COLO668 (cell line): ENCODE data around the gene TNP2.

Experiments used
- DNase-seq: peaks from one replicate; lab custom pipeline; 2025; ENCODE audit not compliant: unreplicated experiment; lab: John Stamatoyannopoulos, UW

The TNP2 gene

DNA sequence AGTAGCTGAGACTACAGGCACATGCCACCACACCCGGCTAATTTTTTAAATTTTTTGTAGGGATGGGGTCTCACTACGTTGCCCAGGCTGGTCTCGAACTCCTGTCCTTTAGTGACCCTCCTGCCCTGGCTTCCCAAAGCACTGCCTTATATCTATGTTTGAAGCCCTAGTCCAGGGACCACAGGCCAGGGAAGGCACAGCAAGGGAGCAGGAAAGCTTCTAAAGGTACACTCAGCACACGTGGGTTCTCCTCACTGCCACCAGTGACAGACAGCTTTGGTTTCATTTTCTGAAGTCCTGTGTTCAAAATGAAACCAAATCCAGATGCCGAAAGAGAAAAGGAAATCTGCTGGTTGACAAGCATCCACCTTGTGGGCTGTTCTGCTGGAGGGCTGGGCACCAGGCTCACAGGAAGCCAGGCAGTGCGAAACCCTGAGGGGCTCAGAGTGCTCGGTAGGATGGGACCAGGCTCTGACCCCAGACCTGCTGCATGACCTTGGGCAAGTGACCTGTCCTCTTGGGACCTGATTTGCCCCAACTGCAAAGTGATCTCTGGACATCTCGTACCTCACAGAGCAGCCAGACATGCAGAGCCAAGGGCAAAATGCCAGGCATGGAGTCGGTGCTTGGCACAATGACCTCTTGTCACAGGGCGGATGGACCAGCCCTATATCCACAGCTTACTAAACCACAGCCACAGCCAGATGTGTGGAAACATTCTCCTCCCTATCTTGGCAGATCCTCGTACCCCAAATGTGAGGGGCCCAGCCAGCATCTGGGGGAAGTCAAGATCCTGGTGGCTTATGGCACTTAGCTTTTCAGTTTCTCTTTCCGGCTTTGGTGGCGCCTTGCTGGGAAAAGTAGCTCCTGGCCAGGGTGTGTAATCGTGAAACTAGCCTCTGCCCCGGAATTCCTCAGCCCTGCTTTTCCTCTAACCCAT, 10.3 kb downstream of the TNP2 start:
- DNase-seq, result no peak

DNA sequence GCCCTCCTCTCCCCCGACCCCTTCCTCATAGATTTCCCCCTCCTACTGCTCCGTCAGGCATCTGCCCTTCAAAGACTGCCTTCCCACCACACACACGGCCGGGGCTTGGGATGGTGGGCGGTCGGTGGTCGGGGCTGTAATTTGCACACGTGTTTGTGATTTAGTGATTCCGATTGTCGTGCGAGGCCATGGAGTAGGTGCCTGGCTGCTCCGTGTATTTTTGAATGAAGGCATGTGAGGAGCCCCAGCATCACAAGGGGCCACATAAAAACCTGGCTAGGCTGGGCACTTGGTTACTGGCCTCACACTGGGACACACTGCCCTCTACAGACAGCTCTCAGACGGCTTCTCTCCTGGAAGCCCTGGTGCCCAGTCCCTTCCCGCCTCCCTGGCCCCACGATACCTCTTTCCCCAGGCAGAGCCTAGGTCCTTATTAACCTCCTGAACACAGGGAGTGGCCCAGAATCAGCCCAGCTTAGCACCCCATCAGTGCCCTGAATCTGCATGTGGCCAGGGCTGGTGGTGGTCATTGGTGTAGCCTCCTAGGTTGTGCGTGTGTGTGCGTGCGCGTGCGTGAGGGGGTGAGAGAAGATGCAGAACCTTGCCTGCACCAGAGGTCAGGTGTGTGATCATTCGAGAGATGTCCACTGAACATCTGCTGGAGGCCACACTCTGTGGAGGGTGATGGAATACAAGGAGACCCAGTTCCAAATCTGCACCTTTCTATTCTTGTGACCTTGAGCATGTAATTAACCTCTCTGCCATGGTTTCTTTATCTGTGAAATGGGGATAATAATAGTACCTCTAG, 11.8 kb downstream of the TNP2 start:
- DNase-seq, result peak; percentile 79

DNA sequence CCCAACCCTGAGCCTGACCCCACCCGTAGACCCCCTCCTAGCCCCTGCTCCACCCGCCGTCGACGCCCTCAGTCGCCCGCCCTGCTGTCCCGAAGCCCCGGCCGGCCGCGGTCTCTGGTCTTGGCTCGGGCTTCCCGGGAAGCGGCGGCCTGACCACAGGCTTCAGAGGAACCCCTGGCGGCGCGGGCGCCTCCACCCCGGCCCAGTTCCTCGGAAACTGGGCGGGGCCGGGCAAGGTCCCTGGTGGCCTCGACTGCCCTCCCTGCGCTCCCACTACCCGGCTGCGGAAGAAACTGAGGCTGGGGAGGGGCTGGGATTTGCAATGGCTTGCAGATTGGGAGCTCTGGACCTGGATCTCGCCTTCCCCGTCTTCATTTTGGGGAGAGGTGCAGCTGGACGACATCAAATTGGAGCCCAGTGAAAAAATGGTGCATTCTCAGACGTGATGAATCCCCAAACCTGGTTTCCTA, 12.4 kb downstream of the TNP2 start:
- DNase-seq, result peak; percentile 57

DNA sequence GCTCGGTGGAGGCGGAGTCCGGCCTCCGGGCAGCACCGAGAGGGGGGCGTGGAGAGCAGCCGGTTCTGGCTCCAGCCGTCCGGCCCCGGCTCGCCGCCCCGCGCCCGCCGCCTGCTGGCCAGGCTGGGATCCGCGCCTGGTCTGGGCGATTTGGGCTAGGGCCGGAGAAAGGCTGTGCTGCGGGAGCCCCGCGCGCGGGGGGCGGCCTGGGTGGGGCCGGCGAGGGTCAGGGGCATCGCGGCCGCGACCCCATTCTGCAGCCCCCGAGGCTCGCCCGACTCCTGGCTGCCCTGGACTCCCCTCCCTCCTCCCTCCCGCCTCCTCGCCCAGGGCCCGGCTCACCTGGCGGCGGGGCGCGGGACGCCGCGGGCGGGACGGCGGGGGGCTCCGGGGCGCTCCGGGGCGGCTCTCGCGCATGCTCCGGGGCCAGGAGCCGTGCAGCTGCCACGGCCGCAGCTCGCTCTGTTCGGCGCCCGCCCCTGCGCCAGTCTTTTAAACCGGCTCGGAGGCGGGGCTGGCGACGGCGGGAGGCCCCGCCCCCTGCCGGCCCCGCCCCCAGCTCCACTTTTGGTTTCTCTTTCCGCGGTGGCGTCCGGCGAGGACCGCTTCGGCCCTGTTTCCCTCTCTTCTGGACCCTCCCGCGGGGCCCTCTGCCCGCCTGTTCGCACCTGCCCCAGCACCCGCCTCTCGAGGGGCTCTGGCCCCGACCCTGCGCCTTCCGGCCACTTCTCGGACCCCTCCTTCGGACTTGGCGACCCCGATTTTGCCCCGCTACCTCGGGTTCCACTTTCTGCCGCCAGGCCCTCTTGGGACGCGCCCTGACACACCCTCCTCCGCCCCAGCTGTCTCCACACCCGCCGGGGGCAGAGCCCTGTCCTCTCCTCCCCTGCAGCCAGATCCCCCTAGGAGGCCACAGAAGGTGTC, 13.1 kb downstream of the TNP2 start, which contains the start of gene SOCS1:
Gene SOCS1, minus strand, starts transcription at position 468 of the 924 bp plus-strand sequence. CDS start 726 bp downstream, outside the sequence.
- peak; percentile 89 for DNase-seq

DNA sequence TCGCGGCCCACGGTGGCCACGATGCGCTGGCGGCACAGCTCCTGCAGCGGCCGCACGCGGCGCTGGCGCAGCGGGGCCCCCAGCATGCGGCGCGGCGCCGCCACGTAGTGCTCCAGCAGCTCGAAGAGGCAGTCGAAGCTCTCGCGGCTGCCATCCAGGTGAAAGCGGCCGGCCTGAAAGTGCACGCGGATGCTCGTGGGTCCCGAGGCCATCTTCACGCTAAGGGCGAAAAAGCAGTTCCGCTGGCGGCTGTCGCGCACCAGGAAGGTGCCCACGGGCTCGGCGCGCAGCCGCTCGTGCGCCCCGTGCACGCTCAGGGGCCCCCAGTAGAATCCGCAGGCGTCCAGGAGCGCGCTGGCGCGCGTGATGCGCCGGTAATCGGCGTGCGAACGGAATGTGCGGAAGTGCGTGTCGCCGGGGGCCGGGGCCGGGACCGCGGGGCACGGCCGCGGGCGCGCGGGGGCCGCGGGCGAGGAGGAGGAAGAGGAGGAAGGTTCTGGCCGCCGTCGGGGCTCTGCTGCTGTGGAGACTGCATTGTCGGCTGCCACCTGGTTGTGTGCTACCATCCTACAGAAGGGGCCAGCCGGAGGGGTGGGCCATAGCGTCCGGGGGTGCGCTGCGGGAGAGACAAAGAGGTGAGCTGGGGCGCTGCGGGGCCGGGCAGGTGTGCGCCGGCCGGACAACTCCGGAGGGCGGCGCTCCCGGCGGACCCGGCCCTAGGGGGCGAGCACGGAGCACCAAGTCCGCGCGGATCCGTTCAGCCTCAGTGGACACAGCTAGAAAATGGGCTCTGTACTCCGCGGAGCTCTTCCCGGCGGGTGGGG, 14.0 kb downstream of the TNP2 start:
- peak; percentile 82 for DNase-seq

DNA sequence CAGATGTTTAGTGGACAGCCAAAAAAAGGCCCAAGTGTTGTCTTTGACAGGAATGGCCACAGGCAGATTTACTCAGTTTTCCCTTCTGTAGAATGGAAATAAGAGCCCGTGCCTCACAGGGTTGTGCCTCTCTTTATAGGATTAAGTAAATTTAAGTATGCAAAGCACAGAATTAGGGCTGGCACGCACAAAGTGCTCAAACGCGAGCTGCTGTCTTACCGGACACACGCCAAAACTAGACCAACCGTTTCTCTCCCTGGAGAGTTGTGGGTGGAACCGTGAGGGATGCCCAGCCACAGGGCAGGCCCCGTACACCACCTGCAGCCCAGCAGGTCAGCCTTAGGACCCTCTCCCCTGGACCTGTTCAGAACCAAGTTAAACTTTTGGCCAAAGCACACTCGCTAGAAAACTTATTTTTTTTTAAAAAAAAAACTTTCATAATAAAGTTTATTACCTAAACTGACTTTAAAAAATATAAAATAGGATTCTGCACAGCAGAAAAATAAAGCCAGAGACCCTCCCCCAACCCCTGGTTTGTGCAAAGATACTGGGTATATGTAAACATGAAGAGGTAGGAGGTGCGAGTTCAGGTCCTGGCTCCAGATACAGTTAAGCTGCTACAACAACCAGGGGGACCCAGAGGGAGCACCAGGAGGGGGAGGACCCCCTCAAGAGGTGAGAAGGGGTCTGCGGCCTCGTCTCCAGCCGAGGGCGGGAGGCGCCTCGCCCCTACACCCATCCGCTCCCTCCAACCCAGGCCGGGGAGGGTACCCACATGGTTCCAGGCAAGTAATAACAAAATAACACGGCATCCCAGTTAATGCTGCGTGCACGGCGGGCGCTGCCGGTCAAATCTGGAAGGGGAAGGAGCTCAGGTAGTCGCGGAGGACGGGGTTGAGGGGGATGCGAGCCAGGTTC, 14.9 kb downstream of the TNP2 start:
- no peak for DNase-seq

DNA sequence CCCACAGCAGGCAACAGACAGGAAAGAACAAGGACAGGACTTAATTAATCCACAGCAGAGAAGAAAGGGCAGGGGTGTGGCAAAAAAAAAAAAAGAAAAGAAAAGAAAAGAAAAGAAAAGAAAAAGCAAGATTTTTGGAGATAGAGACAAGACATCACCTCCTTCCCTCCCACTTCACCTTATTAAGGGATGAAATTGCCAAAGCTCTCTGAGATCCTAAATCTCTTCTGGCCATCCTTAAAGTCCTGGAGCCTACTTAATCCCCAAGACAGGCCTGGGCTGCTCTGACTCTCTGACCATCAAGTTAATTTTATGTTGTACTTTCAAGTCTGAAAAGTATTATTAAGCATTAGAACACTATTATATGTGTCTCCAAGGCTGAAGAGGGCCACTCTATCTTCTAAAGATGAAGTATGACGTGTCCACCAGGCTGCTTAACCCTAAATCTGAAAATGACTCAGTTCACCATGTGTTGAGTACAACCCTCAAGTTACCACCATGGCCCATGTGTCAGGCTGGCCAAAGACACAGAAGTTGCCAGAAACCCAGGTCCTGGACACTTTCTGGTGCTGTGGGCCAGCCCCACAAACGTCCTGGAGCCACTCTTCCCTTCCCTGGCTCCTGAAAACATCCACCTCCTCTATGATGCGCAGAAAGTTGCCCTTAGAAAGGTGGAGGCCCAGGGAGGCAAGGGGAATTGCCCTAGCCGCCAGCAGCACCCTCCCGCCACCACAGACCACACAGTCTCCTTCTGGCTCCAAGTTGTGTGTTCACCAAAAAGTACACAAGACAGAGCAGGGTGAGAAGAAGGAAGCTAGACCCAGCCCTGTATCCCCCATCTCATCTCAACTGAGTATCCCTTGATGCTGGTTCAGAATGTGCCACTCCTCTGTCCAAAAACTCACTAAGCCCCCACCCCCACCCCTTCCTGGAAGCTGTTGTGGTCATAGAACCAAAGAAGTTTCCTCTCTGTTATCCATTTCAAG, 15.8 kb downstream of the TNP2 start:
- DNase-seq, result no peak

DNA sequence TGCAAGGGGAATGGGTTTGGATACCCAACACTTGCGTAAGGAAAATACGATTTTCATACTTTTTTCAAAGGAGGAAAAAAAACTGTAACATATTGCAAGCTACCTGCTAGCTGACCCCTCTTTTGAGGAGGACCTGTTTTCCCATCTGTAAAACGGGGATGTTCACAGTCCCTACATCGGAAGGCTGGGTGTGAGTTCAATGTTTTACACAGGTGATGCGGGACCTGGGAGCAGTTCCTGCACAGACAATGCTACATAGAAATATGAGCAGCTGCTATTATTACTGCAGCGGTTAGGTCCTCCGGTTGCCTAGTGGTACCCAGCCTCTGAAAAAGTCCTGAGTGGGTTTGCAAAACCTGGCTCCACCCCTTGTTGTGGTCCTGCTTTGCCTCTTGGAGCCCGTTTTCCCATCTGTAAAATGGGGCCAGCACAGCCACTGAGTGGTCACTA, 16.6 kb downstream of the TNP2 start:
- DNase-seq, result no peak

DNA sequence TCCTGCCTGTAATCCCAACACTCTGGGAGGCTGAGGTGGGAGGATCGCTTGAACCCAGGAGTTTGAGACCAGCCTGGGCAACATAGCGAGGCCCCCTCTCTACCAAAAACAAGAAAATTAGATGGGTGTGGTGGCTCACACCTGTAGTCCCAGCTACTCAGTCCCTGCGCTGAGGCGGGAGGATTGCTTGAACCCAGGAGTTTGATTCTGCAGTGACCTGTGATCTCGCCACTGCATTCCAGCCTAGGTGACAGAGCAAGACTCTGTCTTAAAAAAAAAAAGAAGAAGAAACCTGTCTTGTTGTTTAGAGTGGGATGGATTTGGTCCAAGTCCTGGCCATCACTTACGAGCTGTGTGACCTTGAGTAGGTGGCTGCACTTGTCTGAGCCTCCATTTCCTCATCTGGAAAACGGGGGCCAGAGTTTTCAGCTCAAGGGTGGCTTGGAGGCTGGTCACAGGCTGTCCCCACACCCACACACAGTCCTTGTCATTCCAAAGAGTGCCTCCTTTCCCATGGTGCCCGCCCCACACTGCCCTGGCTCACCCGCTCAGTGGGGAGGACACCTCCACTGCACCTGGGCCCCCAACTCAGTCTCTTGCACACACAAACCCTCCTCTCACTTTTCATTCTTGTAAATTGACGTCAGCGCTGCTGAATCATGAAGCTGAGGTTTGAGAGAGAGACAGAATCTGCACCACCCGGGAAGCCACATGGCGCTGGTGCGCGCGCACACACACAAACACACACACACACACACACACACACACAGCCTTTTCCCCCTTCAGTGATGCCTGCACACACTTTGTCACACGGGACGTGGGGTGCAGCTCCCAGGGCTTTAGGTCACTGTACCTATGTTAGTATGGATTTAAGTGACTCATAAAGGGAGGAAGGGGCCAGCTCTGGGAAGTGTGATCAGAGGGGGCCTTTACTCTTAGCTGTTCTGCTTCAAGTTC, 17.3 kb downstream of the TNP2 start:
- no peak for DNase-seq

DNA sequence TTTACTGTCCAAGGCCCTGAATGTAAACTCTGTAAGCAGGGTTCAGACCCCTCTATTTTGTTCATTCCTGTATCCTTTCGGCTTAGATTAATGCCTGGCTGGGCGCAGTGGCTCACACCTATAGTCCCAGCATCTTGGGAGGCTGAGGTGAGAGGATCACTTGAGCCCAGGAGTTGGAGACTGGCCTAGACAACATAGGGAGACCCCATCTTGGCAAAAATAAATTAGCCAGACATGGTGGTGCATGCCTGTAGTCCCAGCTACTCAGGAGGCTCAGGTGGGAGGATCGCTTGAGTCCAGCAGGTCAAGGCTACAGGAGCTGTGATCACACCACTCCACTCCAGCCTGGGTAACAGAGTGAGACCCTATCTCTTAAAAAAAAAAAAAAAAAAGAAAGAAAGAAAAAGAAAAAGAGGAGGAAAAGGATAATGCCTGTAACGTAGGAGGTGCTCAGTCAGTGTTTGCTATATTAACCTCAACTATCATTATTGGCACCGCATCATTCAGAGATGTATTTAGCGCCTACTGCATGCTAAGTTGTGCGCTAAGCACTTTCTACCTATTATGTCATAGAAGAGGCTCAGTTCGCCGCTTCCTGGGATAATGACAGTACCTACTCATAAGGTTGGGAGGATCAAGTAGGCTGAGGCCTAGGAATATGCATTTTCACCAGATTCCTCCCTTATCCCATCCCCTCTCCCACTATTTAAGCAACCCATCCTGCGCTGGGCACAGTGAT, 18.2 kb downstream of the TNP2 start:
- DNase-seq, result no peak

DNA sequence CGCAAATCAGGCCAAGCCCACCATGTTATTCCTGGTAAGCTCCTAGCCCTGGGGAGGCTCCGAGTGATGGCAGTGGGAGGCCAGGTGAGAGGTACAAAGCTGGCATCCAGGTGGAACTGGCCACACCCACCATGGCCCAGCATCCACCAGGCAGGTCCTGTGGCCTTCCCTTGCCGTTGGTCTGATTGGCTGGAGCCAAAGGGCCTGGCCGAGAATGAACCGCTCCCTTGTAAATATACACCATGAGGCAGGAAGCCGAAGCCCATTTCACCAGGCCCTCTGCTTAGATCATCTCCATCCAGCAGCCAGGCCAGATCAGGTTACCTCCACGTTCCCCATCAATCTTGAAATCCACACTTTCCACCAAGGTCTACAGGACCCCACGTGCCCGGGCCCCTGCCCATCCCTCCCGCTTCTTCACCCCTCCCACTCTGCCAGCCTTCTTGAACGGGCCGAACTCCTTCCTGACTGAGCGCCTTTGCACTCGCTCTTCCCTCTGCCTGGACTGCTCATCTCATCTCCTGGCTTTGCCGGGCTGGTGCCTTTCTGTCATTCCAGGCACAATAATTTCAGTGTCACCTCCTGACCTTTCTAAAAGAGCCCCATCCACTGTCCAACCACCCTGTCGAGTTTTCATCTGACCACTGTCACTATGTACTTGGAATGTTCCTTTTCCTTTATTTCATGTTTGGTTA, 18.9 kb downstream of the TNP2 start:
- peak; percentile 80 for DNase-seq

DNA sequence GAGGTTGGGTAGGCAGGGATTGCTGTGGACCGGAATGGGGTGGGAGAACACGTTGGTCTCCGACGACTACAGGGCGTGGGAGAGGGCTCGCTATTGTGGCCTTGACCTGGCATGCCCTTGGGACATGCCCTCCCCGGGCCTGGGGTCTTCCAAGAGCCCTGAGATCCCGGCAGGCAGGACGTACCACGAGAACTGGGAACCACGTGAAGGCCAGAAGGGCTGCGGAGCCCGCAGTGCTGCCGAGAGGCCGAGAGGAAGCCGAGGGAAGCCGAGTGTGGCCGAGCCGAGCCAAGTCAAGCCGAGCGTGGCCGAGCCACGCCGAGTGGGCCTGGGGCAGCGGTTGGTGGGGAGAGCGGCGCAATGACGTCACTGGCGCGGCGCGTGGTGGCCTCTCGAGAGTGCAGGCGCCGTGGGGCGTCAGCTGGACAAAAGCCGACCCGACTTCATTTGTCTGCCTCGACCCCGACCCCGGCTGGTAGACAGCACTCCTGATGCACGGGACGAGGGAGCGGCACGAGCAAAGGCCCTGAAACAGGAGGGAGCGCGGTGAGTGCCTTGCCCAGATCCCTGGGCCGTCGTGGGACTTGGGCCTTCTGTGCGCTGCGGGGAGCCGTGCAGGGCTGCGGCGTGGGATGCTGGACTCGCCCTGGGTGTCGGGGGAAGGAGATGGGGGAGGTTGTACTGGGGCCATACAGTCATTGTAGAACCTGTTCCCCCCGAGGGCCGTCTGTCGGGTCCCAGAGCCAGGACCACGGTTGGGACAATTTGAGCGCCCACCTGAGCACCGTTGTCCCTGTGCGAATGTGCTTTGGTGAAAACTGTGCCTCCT, 19.7 kb downstream of the TNP2 start:
- no peak for DNase-seq

DNA sequence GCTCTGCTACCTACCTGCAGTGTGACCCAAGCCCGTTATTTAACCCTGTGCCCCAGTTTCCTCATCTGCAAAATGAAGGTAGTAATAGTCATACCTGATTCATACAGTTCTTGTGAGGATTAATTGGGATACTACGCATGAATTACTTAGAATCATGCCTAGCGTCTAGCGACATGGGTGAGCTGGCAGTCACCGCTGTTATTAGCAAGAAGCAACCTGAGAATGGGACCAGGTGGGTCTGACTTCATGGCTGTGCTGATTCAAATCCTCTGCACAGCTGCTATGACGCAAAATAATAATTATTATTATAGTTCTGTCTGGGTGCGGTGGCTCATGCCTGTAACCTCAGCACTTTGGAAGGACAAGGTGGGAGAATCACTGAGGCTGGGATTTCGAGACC, 21.0 kb downstream of the TNP2 start:
- DNase-seq, result no peak

DNA sequence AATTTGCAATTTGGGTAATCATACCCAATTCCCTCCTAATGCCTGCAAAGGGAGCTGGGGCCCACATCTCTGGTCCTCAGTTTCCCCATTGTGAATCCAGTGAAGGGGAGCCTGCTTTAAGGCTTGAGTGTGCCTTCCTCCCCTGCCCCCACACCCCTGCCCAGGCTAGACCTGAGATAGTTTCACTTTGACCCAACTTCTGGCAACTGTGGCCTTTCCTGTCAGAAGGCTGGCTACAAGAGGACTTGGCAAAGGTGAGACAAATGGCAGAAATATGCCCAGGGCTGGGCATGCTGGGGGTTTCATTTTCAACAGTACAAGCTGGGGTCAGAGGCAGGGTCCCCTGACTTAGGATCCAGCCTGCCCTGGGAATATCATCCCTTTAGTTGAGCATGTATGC, 23.1 kb downstream of the TNP2 start:
- DNase-seq, result no peak
